CD4-positive, alpha-beta T cell treated with Interleukin-17A for 1 hour (primary cell): Measurements from ENCODE around the gene NR1I3.
A peak's percentile ranks its signal among the peaks of the same experiment; 100 is the strongest.

Source experiments
- DNase-seq: peaks from one replicate; pipeline ENCODE4 v3.0.0-alpha.2; 2020

The NR1I3 gene

GRCh38 chr1:161193561-161194235, 44.3 kb downstream of the NR1I3 start:
- DNase-seq, result no peak

GRCh38 chr1:161192476-161193465, 45.2 kb downstream of the NR1I3 start:
- DNase-seq, result peak; percentile 83

DNA sequence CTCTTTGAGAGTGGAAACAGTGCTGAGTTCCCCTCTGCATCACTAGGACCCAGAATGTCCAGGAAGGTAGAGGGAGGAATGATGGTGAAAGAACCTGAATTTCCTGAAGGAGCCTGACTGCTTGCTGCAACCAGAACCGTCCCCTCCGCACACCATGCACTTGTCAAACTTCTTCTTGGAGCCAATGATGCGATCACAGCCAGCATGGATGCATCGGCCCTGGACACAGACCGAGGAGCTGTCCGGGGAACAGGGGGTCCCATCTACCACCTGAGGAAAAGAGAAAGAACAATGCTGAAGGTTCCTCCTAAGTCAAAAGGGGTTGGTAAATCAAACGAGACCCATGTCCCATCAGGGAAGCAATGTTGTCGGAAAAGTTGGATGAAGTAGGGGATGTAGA, 46.0 kb downstream of the NR1I3 start:
- no peak for DNase-seq

DNA sequence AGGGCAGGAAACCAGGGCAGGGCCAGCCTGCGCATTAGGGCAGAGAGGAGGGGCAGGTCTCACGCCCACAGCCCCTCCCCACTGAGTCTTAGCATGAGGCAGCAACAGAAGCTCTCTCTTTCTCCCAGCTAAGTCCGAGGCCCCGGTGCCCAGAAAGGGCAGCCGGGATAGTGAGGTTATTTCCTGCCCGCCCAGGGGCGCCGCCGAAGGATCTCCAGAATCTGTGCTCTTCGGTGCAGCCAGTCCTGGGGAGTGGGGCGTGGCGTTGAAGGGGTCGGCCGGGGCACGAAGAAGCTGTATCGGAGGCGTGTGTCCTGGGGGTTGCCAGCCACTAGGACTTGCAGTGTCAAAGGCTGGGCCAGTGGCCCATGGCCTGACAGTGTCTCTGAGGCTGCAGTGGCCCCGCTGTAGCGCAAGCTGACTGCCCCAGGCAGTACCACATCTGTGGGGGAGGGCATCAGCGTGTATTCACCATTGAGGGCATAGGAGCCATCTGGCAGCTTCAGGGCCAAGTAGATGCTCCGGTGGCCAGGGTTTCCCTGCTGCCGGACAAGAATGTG, 47.0 kb downstream of the NR1I3 start:
- DNase-seq, result no peak

- no peak for DNase-seq
Measured at GRCh38 chr1:161189036-161189435, 49.0 kb downstream of the NR1I3 start.

GRCh38 chr1:161188381-161188780, 49.6 kb downstream of the NR1I3 start:
- DNase-seq, result no peak

GRCh38 chr1:161187311-161187710, 50.7 kb downstream of the NR1I3 start:
- no peak for DNase-seq

DNA sequence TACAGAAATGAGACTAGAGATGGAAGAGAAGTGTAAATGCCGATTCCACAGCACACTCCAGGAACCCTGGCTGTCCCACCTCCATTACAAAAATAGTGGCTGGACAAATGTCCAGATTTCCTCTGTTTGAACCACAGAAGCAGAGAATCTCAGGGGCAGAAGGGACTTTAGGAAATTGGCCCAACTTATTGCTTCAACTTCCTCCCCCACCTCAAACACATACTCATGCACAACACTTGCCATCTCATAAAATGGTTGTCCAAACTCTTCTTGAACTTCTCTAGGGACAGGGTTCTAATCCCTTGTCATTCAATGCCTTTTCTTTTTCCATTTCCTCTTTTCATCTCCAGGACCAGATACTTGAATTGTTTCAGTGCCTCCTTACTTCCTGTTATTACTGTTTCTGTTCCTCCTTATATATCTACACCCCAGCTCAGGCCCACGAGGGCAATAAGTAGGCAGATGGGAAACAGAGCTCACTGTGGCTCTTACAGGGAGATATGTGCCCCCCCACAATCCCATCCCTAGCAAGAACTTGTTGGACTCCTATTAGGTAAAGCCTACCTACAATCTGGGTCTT, 52.2 kb downstream of the NR1I3 start:
- peak; percentile 40 for DNase-seq

DNA sequence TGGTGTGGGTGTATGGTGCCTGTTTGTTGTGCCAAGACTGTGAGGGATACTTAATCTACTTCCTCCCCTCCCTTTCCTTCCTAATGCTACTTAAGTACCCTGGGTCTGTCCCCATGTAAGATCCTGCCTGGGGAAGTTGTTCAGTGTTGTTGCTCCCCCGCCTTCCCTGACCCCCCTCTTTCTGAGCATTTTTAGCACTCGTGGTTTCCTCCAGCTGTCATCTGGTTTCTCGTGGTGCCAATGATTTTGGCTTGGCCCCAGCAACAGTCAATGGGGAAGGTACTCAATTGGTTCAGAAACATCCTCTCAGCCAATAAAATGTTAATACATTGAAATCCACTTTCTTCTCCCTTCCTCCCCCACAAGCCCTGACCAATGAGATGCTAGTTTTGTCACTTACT, 52.7 kb downstream of the NR1I3 start:
- DNase-seq, result peak; percentile 94

DNA sequence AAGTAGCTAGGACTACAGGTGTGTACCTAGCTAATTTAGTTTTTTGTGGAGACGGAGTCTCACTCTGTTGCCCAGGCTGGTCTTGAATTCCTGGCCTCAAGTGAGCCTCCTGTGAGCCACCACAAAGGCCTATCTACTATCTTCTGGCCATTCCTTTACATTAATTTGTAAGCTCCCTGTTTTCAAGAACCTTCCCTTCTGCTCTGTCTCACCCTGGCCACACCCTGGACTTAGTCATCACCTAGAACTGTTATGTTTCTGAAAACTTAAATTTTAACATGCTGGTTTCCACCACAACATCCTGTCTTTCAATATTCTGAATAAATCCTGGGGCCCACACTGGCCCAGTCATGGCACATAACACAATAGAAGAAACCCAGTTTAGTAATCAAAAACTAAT, 55.8 kb downstream of the NR1I3 start:
- peak; percentile 82 for DNase-seq

- peak; percentile 47 for DNase-seq
Measured at GRCh38 chr1:161180639-161181038, 57.4 kb downstream of the NR1I3 start.

DNA sequence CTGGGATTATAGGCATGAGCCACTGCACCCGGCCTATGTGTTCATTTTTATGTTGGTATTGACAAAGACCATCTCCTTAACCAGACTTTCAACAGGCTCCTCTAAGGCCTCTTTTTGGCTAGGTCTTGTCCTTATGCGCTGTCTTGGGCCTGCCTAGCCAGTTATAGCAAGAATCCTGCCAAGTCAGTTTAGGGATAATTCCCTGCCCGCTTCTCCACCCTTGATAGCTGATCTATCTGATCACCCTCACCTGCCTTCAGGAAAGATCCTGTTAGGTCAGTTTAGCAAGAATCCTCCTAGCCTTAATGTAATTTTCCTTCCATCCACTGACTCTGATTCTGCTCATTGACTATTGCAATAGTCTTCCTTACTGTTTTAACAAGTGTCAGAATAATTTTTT, 58.3 kb downstream of the NR1I3 start:
- DNase-seq, result no peak
